HG03460 (cell line): ENCODE results near the gene SRSF8.
A peak's percentile ranks its signal among the peaks of the same experiment; 100 is the strongest.

Experiments
- ATAC-seq: cut with Tn5 transposase; IDR thresholded peaks from one replicate; pipeline ENCODE4 v1.9.1; 2021; ENCODE audit not compliant: unreplicated experiment

SRSF8 gene

GRCh38 chr11:95067841-95068219 is 1.1 kb downstream of the SRSF8 start:
- ATAC-seq = no peak

GRCh38 chr11:95068549-95068948 is 1.8 kb downstream of the SRSF8 start:
- peak; percentile 67 for ATAC-seq

- ATAC-seq = no peak
These were observed 3.8 kb downstream of the SRSF8 start for GRCh38 chr11:95070471-95070870.

- ATAC-seq = no peak
These were observed 6.2 kb downstream of the SRSF8 start for GRCh38 chr11:95072948-95073347.

- ATAC-seq = no peak
These were observed 8.3 kb downstream of the SRSF8 start for GRCh38 chr11:95074792-95075563.

GRCh38 chr11:95076416-95076815 is 9.7 kb downstream of the SRSF8 start:
- ATAC-seq = peak; percentile 85

GRCh38 chr11:95076981-95077380 is 10.3 kb downstream of the SRSF8 start:
- no peak for ATAC-seq

GRCh38 chr11:95078526-95078925 is 11.8 kb downstream of the SRSF8 start:
- ATAC-seq = no peak

- no peak for ATAC-seq
These were observed 14.3 kb downstream of the SRSF8 start for GRCh38 chr11:95081010-95081409.

- ATAC-seq = no peak
These were observed 14.7 kb downstream of the SRSF8 start for GRCh38 chr11:95081412-95081811.

- ATAC-seq = no peak
These were observed 15.9 kb downstream of the SRSF8 start for GRCh38 chr11:95082576-95083001.

- ATAC-seq = no peak
These were observed 17.8 kb downstream of the SRSF8 start for GRCh38 chr11:95084509-95084908.

- peak; percentile 23 for ATAC-seq
These were observed 18.5 kb downstream of the SRSF8 start for GRCh38 chr11:95085117-95085816.

GRCh38 chr11:95086151-95086550 is 19.4 kb downstream of the SRSF8 start:
- ATAC-seq = no peak

- no peak for ATAC-seq
These were observed 20.3 kb downstream of the SRSF8 start for GRCh38 chr11:95086836-95087570.

- peak; percentile 41 for ATAC-seq
These were observed 22.4 kb downstream of the SRSF8 start for GRCh38 chr11:95088946-95089619.

GRCh38 chr11:95089620-95090542 is 23.2 kb downstream of the SRSF8 start, which contains the start of gene ENDOD1:
Gene ENDOD1 (plus strand): TSS chr11:95089846. CDS start chr11:95089928, 82 bp downstream.
- peak; percentile 81 for ATAC-seq

GRCh38 chr11:95091663-95092180 is 25.0 kb downstream of the SRSF8 start:
- no peak for ATAC-seq

- no peak for ATAC-seq
These were observed 26.0 kb downstream of the SRSF8 start for GRCh38 chr11:95092549-95093324.
